Karpas-422 (cell line): ENCODE results near the gene EIF4B. TPM values are rescaled to one million over a fixed set of nuclear protein-coding genes. Genes with fewer than 3 reads are reported as not detected.
"Not testable (repeated sequence)": the region's sequence is repeated elsewhere in the genome, so short reads cannot be mapped to it uniquely, and the experiment has no call there.

Experiments
- DNase-seq: peaks from one replicate; pipeline ENCODE4 v3.0.0-alpha.2; 2015
- H2AFZ ChIP-seq: fragments of 200-600 bp; sonication (generic); 2 replicates; pipeline ENCODE4 v1.6.1; 2014; ENCODE audit warnings: antibody characterized with exemption, low read length, mixed read lengths
- H3K27ac ChIP-seq: fragments of 200-600 bp; sonication (generic); 2 replicates; pipeline ENCODE4 v1.5.1; 2014; ENCODE audit warnings: mild to moderate bottlenecking, low read length, moderate library complexity
- H3K27me3 ChIP-seq: fragments of 200-600 bp; sonication (generic); 2 replicates; pipeline ENCODE4 v1.6.1; 2014; ENCODE audit warnings: low read length, mixed read lengths
- H3K36me3 ChIP-seq: fragments of 200-600 bp; sonication (generic); 2 replicates; pipeline ENCODE4 v1.6.1; 2014; ENCODE audit warnings: low read length, mixed read lengths; ENCODE audit not compliant: insufficient read depth
- H3K4me1 ChIP-seq: fragments of 200-600 bp; sonication (generic); 2 replicates; pipeline ENCODE4 v1.6.1; 2014; ENCODE audit warnings: mild to moderate bottlenecking, low read length, mixed read lengths
- H3K4me2 ChIP-seq: fragments of 200-600 bp; sonication (generic); 2 replicates; pipeline ENCODE4 v1.6.1; 2014; ENCODE audit warnings: low read length, low read depth, mild to moderate bottlenecking; ENCODE audit not compliant: poor library complexity, severe bottlenecking
- H3K4me3 ChIP-seq: fragments of 200-600 bp; sonication (generic); 2 replicates; pipeline ENCODE4 v1.5.1; 2014; ENCODE audit warnings: mild to moderate bottlenecking, antibody characterized with exemption, low read length, mixed read lengths
- H3K79me2 ChIP-seq: fragments of 200-600 bp; sonication (generic); 2 replicates; pipeline ENCODE4 v1.6.1; 2014; ENCODE audit warnings: mild to moderate bottlenecking, low read length, mixed read lengths
- H3K9ac ChIP-seq: fragments of 200-600 bp; sonication (generic); 2 replicates; pipeline ENCODE4 v1.6.0; 2014; ENCODE audit warnings: low read length
- H3K9me2 ChIP-seq: fragments of 200-600 bp; sonication (generic), shearing (Covaris generic); replicated peaks from 2 replicates; pipeline ENCODE4 v1.6.0; 2014; ENCODE audit warnings: mild to moderate bottlenecking, low read length, moderate library complexity; ENCODE audit not compliant: insufficient read depth
- H3K9me3 ChIP-seq: fragments of 300-700, 200-600 bp; sonication (generic); 2 replicates; pipeline ENCODE4 v1.6.1; 2014; ENCODE audit warnings: low read length, mixed read lengths
- H4K20me1 ChIP-seq: fragments of 200-600 bp; sonication (generic); 2 replicates; pipeline ENCODE4 v1.6.1; 2014; ENCODE audit warnings: mild to moderate bottlenecking, antibody characterized with exemption, low read length, low read depth; ENCODE audit not compliant: insufficient read depth
- total RNA-seq: library from RNA; depleted of rRNA; stranded (reverse); fragments of >200 nt; shearing (Covaris generic); gene quantifications from 2 replicates; pipeline ENCODE4 v1.2.3, GENCODE V29; 2014; ENCODE audit warnings: low replicate concordance

Gene EIF4B
- total RNA-seq, 1 experiment from 2014 or later: 549 TPM

GRCh38 chr12:52990206-52990605 is 16.1 kb upstream of the EIF4B start:
- Histone ChIP-seq H3K4me2 (no peak overlapping the region), H4K20me1 (no peaks in the 10 kb centered on the region), H3K27me3 (no peaks in the 10 kb centered on the region), H3K4me1 (no peaks in the 10 kb centered on the region), H3K79me2 (no peaks in the 10 kb centered on the region), H3K27ac (no peak overlapping the region), H3K4me3 (no peak overlapping the region), H3K36me3 (no peaks in the 10 kb centered on the region), H3K9me2 (no peaks in the 10 kb centered on the region), H3K9me3 (no peaks in the 10 kb centered on the region), H3K9ac (no peak overlapping the region), H2AFZ (no peak overlapping the region)
- DNase-seq: no peak

- H3K79me2 ChIP-seq, H4K20me1 ChIP-seq, H3K4me2 ChIP-seq, H2AFZ ChIP-seq, H3K4me3 ChIP-seq, H3K36me3 ChIP-seq, H3K9ac ChIP-seq, H3K9me3 ChIP-seq, H3K4me1 ChIP-seq, H3K9me2 ChIP-seq, H3K27me3 ChIP-seq, H3K27ac ChIP-seq, DNase-seq: not testable (repeated sequence)
Observed at GRCh38 chr12:52992240-52992639, 14.0 kb upstream of the EIF4B start.

DNA sequence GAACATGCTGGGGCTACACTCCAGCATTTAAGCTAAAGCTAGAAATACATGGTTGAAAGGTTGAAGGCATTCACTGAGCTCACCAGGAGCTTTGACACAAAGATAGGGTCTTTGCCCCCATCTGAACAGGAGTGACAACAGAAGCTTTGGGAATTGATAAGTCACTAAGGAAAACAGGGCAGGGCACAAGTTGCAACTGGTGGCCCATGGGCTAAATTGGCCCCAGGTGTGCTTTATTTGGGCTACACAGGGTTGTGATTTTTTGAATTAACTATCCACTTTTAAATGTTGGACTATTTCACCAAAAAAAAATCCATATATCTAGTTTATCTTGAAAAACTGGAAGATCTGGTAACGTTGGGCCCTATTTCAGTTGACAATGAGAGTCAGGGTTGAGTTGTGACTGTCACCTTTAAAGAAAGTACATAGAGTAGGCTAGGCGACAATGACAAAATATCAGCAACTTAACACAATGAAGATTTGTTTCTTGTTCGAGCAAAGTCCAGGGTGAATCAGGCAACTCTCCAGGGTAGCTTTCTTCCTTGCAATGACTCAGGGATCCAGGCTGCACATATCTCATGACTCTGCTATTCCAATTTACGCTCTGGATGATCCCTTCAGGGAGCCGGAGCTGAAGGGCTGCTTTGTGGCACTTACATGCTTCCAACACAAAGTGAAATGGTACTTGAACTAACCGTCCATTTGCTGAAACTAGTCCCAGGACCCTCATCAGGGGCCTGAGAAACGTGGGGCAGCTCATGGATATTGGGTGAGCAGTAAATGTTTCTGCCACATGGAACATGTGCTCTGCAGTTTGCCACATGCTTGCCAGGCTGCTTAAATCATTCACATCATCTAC is 13.3 kb upstream of the EIF4B start:
- no peaks in the 10 kb centered on the region for H3K9me2 ChIP-seq
- DNase-seq: no peak
- H3K4me2 ChIP-seq: no peak overlapping the region
- H4K20me1 ChIP-seq: no peaks in the 10 kb centered on the region
- H2AFZ ChIP-seq: no peak overlapping the region
- no peaks in the 10 kb centered on the region for H3K79me2 ChIP-seq
- H3K27me3 ChIP-seq: no peaks in the 10 kb centered on the region
- no peaks in the 10 kb centered on the region for H3K9me3 ChIP-seq
- H3K4me3 ChIP-seq: no peak overlapping the region
- no peaks in the 10 kb centered on the region for H3K36me3 ChIP-seq
- H3K27ac ChIP-seq: no peak overlapping the region
- no peaks in the 10 kb centered on the region for H3K4me1 ChIP-seq
- no peak overlapping the region for H3K9ac ChIP-seq

DNA sequence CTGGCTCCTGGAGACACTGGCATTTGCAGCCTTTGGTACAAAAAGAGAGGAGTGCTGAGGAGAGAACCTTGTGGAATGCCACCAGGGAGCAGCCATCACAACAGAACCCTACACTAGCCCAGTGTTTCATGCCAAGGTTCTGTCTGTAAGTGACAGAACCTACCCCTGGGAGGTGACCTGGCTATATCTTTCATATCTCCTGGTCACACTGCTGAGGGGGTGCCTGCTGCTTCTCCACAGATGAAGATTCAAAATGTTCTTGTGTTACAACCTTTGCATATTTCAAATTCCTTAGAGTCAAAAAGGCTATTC is 12.7 kb upstream of the EIF4B start:
- no peak overlapping the region for H2AFZ ChIP-seq
- DNase-seq: no peak
- no peaks in the 10 kb centered on the region for H3K79me2 ChIP-seq
- H3K9me3 ChIP-seq: no peaks in the 10 kb centered on the region
- H3K4me1 ChIP-seq: no peaks in the 10 kb centered on the region
- no peak overlapping the region for H3K4me3 ChIP-seq
- H3K9me2 ChIP-seq: no peaks in the 10 kb centered on the region
- H3K9ac ChIP-seq: no peak overlapping the region
- no peaks in the 10 kb centered on the region for H3K36me3 ChIP-seq
- H4K20me1 ChIP-seq: no peaks in the 10 kb centered on the region
- H3K27ac ChIP-seq: no peak overlapping the region
- no peak overlapping the region for H3K4me2 ChIP-seq
- H3K27me3 ChIP-seq: no peaks in the 10 kb centered on the region

- H3K79me2 ChIP-seq: peaks cover 29% of the 10 kb centered on the region
- peaks cover 18% of the 10 kb centered on the region for H4K20me1 ChIP-seq
- no peak overlapping the region for H2AFZ ChIP-seq
- H3K9me3 ChIP-seq: no peaks in the 10 kb centered on the region
- H3K9ac ChIP-seq: no peak overlapping the region
- H3K36me3 ChIP-seq: peaks cover 16% of the 10 kb centered on the region; the same call in 1 of the 2 replicates
- DNase-seq: peak; percentile 36
- no peaks in the 10 kb centered on the region for H3K27me3 ChIP-seq
- H3K4me1 ChIP-seq: peaks cover 29% of the 10 kb centered on the region
- no peaks in the 10 kb centered on the region for H3K9me2 ChIP-seq
- no peak overlapping the region for H3K27ac ChIP-seq
- H3K4me2 ChIP-seq: no peak overlapping the region
- H3K4me3 ChIP-seq: no peak overlapping the region
Observed at GRCh38 chr12:53004178-53004577, 2.1 kb upstream of the EIF4B start.

DNA sequence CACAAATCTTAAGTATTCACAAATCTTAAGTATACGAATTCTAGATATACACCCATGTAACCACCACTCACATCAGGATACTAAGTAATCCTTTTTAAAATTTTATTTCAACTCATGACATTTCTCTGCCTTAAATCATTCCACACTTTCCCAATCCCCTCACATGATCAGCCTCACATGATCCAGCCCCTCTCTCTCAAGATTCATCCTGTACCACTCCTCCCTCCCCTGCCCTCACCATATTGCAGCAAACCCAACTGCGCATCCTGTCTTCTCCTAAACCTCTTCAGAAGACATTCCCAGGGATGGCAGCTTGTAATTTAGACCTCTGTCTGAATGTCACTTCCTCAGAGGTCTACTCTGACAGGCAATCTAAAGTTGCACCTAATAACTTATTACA is 1.7 kb upstream of the EIF4B start:
- Histone ChIP-seq H3K79me2 (peaks cover 33% of the 10 kb centered on the region), H4K20me1 (peaks cover 22% of the 10 kb centered on the region), H3K4me1 (peaks cover 33% of the 10 kb centered on the region), H3K9me2 (no peaks in the 10 kb centered on the region), H3K36me3 (peaks cover 19% of the 10 kb centered on the region; the same call in 1 of the 2 replicates), H3K4me2 (peak overlapping the region; percentile 84), H3K27ac (no peak overlapping the region), H2AFZ (no peak overlapping the region), H3K9me3 (no peaks in the 10 kb centered on the region), H3K27me3 (no peaks in the 10 kb centered on the region), H3K4me3 (peak overlapping the region; percentile 82; the same call in 1 of the 2 replicates), H3K9ac (peak overlapping the region; percentile 84; the same call in 1 of the 2 replicates)
- DNase-seq: peak; percentile 36

DNA sequence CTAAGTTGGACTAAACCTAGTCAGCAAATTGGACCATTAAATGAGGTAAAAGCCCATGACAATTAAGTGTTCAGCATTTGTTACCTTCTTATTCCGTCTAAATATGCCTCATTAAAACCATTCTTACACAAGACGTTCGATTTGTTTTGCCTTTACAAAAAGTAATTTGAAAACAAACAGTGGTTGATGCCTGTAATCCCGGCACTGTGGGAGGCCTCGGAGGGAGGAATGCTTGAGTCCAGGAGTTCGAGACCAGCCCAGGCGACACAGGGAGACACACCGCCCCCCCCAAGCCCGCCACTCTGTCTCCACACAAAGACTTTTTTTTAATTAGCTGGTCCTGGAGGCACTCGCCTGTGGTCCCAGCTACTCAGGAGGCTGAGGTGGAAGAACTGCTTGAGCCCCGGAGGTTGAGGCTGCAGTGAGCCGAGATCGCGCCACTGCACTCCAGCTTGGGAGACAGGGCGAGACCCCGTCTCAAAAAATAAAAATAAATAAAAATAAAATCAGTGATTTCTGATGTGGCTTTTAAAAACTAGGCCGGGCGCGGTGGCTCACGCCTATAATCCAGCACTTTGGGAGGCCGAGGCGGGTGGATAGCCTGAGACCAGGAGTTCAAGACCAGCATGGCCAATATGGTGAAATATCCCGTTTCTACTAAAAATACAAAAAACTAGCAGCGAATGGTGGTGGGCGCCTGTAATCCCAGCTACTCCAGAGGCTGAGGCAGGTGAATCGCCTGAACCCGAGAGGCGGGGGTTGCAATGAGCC is 856 bp upstream of the EIF4B start:
- Histone ChIP-seq H3K4me3 (peak overlapping the region; percentile 82), H3K4me1 (peaks cover 37% of the 10 kb centered on the region), H3K27me3 (no peaks in the 10 kb centered on the region), H3K9me2 (no peaks in the 10 kb centered on the region), H3K79me2 (peaks cover 41% of the 10 kb centered on the region), H3K27ac (peak overlapping the region; percentile 40; the same call in 1 of the 2 replicates), H3K9ac (peak overlapping the region; percentile 84), H3K4me2 (peak overlapping the region; percentile 84), H4K20me1 (peaks cover 31% of the 10 kb centered on the region), H3K9me3 (no peaks in the 10 kb centered on the region), H3K36me3 (peaks cover 27% of the 10 kb centered on the region; the same call in 1 of the 2 replicates), H2AFZ (no peak overlapping the region; the same call in 1 of the 2 replicates)
- DNase-seq: peak; percentile 40

- Histone ChIP-seq H4K20me1 (peaks cover 45% of the 10 kb centered on the region), H3K4me3 (peak overlapping the region; percentile 94), H3K36me3 (peaks cover 39% of the 10 kb centered on the region; the same call in 1 of the 2 replicates), H3K27me3 (no peaks in the 10 kb centered on the region), H2AFZ (no peak overlapping the region; the same call in 1 of the 2 replicates), H3K27ac (peak overlapping the region; percentile 87), H3K9me2 (no peaks in the 10 kb centered on the region), H3K4me2 (peak overlapping the region; percentile 93), H3K9me3 (no peaks in the 10 kb centered on the region), H3K4me1 (peaks cover 37% of the 10 kb centered on the region), H3K9ac (peak overlapping the region; percentile 97), H3K79me2 (peaks cover 56% of the 10 kb centered on the region)
- peak; percentile 96 for DNase-seq
Observed at GRCh38 chr12:53006810-53007309, 604 bp downstream of the EIF4B start.
